H54 (cell line): ENCODE results near the gene SLC39A13.
A peak's percentile ranks its signal among the peaks of the same experiment; 100 is the strongest.

ENCODE experiments used
- DNase-seq: peaks from one replicate; pipeline ENCODE4 v3.0.0; 2011; ENCODE audit warnings: low spot score, mixed read lengths; ENCODE audit not compliant: insufficient read length
- FAIRE-seq: peaks from 3 replicates; lab custom pipeline; 2011; peaks lifted over from hg19 to GRCh38; lab: Jason Lieb, UNC
- POLR2A ChIP-seq: IDR thresholded peaks from 2 replicates; pipeline ENCODE4 v1.6.1; 2011; ENCODE audit warnings: low read depth, mild to moderate bottlenecking, low read length

The SLC39A13 gene

DNA sequence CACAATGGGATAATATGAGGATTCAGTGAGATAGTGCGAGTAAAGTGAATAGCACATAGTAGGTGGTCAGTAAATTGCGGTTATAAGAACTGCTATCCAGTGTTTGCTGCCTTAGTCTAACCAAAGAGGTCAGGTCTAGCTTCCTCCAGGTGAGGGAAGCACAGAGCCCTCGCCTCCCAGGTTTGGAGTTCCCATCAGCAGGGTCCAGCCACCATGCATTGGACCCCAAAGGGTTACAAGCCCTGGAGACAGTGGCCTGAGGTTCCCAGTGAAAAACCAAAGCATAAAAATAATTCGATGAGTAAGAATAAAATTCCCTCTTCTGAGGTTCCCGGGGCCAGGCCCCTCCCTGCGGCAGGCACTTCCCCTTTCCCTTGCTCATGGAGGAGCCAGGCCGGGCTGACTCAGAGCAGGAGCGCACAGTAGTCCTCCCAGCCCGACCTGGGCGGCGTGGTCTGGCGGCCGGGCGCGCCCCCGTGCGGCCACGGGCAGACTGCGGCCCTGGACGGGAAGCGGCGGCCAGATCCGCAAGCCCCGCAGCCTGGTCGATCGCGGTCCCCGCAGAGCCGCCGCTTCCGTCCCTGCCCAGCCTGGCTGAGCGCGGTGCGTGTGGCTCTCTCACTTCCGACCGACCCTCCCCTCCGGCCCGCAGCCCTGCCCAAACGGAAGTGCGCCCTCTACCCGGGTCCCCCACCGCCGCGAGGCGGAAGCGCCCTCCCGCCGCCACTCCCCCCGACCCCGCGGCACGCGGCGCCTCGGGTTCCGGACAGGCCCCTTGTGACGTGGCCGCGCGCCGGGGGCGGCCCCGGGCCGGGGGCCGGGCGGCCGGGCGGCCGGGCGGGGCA lies at the start of gene SLC39A13:
Gene SLC39A13, plus strand, starts transcription at position 845 of the 845 bp plus-strand sequence. CDS start 1,505 bp downstream, outside the sequence.
- FAIRE-seq (no peak), DNase-seq (peak; percentile 100)
- TF ChIP-seq POLR2A: peak; percentile 89

DNA sequence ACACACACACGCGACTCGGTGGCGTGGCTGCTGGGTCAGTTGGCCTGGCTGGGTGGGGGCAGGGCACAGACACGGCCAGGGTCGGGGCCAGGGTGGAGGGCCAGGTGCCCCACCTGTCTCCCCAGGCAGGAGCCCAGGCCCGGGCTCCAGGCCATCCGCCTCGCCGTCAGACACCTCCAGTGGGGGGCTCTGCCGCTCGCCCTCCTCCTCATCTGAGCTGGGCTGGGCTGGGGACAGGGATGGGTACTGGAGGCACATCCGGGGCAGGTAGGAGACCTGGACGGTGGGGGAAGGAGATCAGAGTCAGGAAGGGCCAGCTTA lies 49.7 kb upstream of the SLC39A13 start:
- TF ChIP-seq POLR2A: no peak
- FAIRE-seq: no peak
- DNase-seq: no peak

DNA sequence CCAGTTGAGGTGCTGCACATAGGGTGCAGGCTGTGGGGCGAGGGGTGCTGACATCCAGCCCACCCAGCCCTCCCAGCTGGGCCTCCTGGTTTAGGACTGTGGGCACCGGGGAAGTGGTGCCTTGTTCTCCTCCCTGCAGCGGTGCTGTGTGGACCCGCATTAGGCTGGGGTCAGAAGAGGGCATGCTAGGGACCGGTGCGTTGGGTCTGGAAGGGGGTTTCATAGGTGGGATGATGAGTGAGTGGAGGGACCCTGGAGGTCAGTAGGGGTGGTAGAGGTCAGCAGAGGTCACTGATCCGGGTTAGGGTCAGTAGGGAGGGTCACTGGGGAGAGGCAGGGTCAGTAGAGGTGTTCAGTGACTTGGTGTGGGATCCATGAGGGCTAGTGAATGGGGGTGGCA lies 49.2 kb upstream of the SLC39A13 start:
- DNase-seq (no peak), FAIRE-seq (no peak)
- TF ChIP-seq POLR2A: no peak

DNA sequence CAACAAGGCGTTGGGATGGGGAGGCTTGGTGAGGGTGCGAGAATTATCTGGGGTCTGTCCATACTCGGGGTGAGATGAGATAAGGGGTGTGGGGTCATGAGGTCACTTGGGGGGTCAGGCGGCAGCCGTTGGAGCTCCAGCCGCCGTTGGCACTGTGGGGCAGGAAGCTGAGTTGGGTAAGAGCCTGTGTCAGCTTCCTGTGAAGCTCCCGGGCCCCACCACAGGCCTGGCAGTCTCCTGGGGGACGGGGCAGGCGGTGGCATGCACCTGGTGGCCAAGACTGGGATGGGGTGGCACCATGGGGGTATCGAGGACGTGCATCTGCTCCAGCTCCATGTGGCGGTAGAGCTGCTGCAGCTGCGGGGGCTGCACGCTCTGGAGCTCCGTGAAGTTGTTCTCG lies 48.8 kb upstream of the SLC39A13 start:
- no peak for TF ChIP-seq POLR2A
- no peak for FAIRE-seq
- DNase-seq: no peak

DNA sequence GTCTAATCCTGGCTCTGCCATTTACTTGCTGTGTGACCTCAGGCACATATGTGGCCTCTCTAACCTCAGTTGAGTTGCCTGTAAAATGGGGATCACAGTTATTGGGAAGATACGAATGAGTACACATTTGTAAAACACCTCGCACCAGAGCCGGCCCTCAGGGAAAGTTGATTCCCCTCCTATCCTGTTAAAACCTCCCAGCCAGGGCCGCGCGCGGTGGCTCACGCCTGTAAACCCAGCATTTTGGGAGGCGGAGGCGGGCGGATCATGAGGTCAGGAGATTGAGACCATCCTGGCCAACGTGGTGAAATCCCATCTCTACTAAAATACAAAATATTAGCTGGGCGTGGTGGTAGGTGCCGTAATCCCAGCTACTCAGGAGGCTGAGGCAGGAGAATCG lies 48.0 kb upstream of the SLC39A13 start:
- TF ChIP-seq POLR2A: no peak
- DNase-seq: no peak
- FAIRE-seq: no peak

DNA sequence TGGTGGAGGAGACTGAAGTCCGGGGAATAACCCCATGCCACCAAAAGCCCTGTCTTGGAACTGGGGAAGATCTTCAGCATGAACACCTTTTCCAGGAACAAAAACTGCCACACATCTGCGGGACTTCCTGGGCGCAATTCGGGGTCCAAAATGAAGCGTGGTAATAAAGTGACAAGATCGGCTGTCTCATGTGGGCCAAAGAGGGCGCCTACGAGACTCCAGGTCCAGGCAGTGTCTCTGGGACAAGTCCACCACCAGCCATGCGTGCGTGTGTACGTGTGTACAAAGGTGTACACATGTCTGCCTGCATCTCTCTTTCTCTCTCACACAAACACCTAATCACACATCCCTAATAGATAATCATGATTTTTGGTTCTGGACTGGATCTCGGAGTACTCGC lies 47.0 kb upstream of the SLC39A13 start:
- TF ChIP-seq POLR2A: no peak
- no peak for DNase-seq
- no peak for FAIRE-seq

DNA sequence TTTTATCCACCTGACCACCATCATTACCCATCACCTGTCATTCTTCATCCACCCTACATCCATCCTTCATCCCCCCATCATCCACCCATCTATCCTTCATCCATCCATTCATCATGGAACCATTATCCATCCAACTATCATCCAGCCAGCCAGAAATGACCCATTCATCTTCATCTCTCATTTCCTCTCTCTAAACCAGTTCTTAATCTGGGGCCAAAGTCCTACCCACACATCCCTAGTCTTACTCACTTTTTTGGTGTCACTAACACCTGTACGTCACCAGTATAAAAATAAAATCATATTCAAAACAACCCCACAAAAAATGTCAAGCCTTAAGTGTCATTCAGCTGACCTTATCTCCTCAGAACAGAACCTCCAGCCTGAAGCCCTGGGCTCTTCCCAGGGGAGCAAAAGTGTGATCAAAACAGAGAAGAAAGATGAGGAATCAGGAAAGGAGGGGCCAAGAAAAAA lies 42.3 kb upstream of the SLC39A13 start:
- FAIRE-seq: no peak
- no peak for DNase-seq

DNA sequence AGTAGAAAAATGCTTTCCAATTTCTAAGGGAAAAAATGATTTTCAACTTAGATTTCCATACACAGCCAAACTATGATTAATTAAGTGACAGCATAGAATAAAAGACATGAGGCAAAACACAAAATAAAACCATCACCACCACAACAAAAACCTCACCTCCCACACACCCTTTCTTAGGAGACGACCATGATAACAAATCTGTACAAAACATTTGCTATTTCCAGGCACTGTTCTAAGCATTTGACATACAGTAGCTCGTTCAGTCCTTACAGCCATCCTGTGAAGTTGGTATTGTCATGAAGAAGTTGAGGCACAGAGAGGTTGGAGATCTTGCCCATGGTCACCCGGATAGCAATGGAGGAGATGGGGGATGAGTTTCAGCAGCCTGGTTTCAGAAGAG lies 38.7 kb upstream of the SLC39A13 start:
- TF ChIP-seq POLR2A: no peak
- no peak for FAIRE-seq
- no peak for DNase-seq

More for the DNA sequence above, 42.3 kb upstream of the SLC39A13 start:
- TF ChIP-seq POLR2A: no peak

DNA sequence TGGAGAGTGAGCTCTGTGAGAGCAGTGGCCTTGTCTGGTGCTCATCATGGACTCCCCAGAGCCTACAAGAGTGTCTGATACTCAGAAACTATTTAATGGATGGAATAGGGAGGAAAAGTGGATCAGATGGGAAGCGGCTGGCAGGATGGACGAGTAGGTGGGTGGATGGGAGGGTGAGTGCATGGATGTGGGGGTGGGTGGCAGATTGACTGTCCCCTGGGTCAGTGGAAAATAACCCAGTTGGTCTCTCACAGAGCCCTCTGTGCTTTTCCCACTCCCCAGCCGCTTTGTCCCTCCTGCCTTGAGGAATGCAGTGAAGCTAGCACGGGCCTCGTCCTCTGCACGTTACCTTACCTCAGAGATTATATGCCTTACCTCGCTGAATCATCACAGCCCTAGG lies 36.0 kb upstream of the SLC39A13 start:
- DNase-seq (no peak), FAIRE-seq (no peak)

DNA sequence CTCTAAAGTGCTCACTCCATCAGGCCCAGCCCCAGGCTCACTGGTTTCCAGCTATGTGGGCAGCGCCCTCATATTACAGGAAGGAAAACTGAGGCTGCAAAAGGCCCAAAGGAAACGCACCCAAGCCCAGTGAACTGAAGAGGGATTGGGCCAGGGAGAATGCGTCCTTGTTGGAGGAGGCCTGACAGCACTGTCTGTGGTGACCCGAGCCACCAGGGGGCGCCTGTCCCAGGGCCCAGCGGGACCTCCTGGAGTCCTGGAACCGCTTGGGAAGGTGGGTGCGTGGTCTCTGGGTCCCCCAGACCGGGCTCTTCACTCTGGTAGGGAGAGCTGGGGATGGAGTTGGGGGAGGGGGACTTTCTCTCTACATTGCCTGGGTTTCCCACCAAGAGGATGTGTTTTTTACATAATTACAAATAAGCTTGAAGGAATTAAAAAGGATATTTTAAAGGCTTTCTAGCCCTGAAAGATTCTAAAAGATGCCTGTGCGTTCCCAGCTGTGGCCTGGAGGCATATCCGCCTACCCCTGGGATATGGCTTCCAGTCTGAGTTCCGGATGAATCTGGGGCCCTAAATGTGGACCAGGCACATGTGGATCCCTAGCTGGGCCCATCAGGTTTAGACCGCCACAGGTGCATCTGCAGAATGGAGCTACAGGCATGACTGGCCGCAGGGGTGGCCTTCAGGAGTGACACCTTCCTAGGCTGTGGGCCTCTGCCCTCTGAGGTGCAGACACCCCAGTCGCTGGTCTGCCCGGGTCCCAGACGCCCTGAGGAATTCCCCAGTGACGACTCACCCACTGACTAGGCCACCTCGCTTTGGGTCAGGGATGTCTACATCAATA lies 34.3 kb upstream of the SLC39A13 start:
- DNase-seq: peak; percentile 95
- TF ChIP-seq POLR2A: no peak
- FAIRE-seq: no peak

More for the DNA sequence above, 36.0 kb upstream of the SLC39A13 start:
- no peak for TF ChIP-seq POLR2A

DNA sequence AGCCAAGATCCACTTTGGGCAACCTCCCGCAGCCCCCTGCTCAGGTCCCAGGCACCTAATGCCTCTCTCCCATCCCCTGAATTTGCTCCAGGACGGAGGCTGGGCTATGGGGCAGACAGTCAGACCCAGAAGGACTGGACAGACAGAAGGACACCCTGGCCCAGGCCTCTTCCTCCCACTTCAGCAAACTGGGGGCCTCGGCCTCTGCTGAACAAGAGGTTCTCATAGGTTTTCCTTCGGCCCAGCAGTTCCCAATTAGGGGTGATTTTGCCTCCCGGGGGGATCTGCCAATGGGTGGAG lies 33.7 kb upstream of the SLC39A13 start:
- DNase-seq: no peak
- no peak for FAIRE-seq
- no peak for TF ChIP-seq POLR2A

DNA sequence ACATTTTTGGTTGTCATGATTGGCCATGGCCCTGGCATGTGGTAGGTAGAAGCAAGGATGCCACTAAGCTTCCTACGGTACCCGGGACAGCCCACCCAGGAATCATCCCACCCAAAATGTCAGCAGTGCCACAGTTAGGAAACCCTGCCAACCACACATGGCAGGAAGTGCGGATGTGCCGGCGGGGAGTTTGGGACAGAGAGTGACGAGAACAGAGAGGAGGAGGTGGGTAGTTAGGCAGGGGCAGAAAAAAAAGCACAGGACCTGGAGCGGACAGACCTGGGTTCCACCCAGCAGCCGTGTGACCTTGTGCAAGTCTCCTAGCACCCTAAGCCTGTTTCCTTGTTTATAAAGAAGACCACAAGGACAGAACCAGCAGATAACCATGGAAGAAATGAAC lies 33.4 kb upstream of the SLC39A13 start:
- FAIRE-seq (no peak), DNase-seq (no peak)
- TF ChIP-seq POLR2A: no peak

DNA sequence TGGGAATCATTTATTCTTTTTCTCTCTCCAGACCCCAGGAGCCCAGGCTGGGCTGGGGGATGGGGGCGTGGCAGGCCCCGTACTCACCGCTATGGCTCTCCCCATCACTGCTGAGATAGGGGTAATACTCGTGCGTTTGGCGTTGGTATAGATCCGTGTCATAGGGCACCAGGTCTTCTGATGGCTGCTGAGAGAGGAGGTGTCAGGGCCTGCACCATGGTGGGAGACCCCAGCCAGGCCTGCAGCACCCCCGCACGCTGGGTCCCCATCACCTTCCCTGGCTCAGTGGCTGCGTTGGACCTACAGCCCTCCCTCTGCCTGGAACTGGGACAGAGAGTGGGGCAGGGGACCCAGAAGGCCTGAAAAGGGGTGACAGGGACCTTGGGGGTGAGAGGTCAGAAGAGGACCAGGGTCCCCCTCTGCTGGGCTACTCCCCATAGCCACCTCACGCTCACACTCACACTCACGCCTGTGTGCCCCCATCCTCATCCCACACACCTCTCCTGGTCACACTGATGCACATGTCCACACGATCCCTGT lies 32.8 kb upstream of the SLC39A13 start:
- no peak for DNase-seq
- FAIRE-seq: no peak
- TF ChIP-seq POLR2A: no peak

DNA sequence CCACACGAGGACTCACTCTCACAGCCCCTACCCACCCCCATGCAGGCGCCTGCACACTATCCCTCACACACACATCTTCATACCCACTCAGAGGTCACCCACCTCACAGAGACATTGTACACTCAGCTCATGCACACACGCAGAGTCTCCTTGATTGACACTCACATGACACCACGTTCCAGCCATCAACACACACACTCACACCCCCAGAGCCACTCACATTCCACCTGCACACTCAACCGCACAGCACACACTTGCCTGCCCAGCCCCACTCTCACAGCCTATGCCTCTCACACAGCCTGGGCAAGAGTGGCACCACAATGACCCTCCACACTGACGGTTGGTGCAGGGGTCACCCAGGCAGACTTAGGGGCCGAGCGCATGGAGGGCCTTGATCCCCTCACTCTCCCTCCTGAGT lies 32.3 kb upstream of the SLC39A13 start:
- FAIRE-seq (no peak), DNase-seq (no peak)
- TF ChIP-seq POLR2A: no peak
